ENCODE measurements around the gene ATOH8.

Gene ATOH8

DNA sequence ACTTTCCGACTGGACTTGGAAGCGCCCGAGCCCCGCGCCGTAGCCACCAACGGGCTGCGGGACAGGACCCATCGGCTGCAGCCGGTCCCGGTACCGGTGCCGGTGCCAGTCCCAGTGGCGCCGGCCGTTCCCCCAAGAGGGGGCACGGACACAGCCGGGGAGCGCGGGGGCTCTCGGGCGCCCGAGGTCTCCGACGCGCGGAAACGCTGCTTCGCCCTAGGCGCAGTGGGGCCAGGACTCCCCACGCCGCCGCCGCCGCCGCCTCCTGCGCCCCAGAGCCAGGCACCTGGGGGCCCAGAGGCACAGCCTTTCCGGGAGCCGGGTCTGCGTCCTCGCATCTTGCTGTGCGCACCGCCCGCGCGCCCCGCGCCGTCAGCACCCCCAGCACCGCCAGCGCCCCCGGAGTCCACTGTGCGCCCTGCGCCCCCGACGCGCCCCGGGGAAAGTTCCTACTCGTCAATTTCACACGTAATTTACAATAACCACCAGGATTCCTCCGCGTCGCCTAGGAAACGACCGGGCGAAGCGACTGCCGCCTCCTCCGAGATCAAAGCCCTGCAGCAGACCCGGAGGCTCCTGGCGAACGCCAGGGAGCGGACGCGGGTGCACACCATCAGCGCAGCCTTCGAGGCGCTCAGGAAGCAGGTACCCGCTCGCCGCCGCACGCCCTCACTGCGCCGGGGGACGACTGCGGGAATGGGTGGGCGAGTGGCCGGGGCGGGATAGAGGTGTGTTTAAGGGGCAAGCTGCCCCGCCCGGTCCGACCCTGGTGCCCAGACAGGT, 713 bp downstream of the ATOH8 start:
- peak; percentile 45 for DNase-seq (ENCODE audit: low spot score)

DNA sequence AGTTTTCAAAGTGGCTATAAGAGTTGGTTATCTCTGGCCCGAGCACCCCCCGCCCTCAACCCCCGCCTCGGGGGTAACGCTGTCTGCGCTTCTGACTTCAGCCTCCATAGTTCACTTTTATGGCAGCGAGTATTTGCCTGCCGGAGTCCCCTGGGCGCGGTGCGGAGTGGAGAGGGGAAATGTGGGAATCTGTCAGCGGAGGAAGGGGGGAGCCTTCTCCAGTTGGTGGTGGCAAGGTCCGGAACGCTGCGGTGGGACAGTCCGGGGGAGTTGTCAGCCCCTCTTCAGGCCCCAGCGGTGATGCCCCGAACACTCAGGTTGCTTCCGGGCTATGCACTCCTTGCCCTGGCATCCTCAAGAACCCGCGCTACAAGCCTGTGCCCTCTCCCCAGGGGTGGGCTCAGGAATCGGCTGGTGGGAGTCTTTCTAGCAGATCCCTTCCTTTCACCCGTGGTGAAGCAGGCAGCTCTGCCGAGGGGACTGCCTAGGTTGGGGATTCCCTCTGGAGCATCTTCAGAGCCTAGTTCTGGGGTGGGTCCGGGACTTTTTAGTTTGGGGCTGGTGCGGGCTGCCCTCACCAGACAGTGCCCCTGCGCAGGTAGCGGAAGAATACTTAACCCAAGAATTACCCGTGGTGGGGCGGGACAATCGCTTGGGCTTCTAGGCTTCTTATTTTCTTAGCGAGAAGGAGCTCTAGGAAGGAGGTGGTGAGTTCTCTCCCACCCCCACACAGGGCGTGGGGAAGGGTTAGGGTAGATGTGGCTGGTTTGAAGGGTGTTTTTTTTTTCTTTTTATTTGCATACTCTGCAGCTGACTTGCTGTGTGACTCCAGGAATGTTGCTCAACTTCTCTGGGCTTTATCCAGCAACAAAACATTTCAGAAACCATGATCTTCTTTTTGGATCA, 1.6 kb downstream of the ATOH8 start:
- DNase-seq (ENCODE audit: low spot score): no peak

DNA sequence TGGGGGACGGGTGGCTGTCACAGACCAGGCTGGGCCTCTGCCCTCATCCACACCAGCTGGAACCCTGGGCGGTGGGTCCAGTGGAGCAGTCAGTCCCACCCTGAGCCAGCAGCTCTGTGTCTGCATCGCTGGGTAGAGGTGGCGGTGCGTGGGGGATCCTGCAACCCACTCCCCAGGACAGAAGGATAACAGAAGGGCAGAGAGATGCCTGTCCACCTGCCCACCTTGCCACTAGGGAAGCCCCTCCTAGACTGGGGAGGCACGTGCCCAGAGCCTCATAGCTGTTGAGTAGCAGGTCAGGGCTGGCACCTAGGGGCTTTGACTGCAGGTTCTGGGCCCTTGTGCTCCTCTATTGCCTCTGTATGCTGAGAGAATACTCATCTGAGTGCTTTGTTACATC, 2.4 kb downstream of the ATOH8 start:
- no peak for DNase-seq (ENCODE audit: low spot score)

DNA sequence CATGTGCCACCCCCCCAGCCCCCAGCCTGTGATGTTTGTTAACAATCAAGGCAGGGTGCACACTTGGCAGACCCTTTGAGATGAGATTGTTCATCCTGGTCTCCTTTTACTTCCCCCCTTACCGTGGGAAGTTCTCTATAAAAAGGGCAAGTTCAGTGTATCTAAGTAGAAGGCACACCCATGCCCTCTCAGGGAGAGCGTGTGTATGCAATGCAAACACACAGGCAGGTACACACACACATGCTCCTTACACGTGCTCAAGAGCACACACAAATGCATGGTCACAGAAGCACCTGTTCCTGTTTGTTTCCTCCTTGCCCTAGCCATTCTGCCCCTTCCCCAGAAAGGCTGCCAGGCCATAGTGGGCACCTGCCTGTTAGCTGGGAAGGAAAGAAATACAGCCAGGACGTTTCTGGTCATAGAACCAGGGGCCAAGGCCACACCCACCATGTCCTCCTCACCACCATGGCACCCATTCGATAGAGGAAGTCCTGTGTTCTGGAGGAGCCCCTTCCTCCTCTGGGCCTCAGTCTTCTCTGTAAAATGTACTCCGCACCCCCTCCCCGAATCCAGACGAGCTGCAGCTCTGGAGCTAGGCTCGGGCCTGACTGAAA, 3.1 kb downstream of the ATOH8 start:
- no peak for DNase-seq (ENCODE audit: low spot score)

DNA sequence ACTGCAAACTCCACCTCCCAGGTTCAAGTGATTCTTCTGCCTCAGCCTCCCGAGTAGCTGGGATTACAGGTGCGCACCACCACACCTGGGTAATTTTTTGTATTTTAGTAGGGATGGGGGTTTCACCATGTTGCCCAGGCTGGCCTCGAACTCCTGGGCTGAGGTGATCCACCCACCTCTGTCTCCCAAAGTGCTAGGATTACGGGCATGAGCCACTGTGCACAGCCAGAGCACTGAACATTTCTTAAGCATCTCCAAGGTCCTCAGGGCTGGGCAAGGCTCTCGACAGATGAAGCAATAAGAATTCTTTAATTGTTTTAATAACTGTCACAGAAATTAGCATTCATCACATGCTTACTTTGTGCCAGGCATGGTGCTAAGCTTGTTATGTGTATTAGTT, 4.1 kb downstream of the ATOH8 start:
- no peak for DNase-seq (ENCODE audit: low spot score)

DNA sequence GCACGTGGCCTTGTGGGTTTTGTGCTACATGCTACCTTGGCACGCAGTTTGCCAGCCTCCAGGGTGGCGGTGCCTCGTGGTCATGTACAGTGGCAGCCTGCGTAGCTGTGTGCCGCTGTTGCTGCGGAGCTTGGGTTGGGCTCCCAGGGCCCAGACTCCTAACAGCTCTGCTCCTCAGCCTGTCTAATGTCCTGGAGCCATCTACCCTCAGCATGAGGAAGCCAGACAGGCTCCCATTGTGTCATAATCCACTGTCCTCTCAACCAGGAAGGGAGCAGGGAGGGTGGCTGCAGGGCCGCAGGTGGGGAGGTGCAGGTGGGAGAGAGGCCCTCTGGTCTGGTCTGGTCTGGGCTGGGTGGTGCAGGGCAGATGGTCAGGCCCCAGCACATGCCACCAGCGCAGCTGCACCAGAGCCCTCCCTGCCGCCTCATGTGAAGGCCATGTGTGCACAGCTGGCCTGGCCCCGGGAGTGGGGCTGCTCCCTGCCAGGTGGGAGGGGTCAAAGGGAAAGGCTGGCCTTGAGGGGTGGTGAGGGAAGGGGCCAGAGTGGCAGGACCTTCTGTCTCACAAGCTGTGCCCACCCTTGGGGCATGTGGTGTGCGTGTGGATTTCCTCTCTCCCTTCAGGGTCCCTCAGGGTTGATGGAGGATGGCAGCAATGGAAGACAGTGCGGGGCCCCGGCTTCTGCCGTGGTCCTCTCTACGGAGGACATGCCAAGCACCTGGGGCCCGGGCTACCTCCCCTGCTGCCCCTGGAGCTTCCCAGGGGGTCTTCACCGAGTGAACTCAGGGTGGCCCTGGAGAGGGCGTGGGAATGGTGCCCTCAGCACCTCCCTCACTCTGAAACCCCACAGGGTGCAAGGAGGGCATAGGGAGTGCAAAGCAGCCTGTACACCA, 4.8 kb downstream of the ATOH8 start:
- no peak for DNase-seq (ENCODE audit: low spot score)

DNA sequence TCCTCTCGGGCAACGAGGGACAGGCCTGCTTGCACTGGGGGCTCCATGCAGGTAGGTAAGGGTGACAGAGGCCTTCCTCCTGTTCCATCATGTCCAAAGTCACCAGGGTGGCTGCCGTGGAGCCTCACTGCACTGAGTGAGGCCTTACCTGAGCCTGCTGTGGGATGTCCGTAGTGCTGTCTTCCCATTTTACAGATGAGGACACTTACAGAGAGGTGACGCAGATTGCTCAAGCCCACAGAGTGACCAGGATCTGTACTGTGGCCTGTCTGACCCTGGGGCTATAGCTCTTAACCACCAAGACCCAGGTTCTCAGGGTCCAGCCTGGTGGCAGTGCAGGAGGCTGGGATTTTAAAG, 5.4 kb downstream of the ATOH8 start:
- DNase-seq (ENCODE audit: low spot score): no peak

DNA sequence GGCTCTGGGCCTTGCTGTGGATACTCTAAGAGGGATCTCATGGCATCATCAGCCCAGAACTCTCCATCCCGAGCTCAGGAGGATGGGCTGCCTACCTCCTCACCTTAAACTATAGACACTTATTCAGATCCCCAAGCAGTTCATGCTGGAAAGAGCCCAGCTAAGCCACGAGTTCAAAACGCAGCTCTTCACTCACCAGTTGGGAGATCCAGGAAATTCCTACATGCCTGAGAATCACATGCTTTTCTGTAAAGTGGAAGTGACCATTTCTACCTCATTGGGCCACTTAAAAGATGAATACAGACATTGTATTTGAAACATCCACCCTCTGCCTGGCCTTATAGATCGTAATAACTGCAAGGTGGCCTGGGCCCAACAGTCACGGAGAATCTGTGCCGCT, 6.6 kb downstream of the ATOH8 start:
- DNase-seq (ENCODE audit: low spot score): no peak

DNA sequence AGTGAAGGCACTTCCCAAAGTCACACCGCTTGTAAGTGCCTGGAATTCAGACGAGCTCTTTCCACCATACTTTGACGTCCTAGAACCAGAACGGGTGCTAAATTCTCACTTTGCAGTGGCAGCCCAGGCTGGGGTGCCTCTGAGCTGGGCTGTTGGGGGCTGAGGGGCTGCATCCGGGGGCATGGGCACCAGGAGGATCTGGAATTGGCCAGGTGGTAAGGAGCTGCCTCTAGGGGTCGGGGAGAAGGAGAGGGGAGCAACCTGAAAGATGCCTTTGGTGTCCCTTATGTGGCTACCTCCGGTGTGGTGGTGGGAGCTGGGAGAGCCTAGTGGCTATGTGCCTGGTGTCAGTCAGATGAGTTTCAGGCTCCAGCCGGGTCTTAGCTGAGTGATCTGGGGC, 7.1 kb downstream of the ATOH8 start:
- no peak for DNase-seq (ENCODE audit: low spot score)

DNA sequence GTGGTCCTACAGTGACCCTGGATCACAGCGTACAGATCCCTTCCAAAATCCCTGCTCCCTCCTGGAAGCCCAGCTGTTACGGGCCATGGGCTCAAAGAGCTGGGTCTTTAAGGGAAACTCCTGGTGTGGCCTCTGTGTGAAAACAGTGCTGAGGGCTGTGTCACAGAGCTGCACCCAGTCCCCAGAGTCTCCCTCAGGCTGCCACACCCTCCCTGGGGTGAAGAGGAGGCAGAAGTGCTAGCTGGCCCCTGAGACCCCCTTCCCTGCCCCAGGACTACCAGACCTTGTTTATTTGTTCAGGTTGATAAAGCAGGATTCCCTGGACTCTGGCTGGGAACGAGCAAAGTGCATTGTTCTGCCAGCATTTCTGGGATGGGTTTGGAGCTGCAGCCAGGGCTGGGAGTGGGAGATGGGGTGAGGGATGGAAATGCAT, 7.7 kb downstream of the ATOH8 start:
- DNase-seq (ENCODE audit: low spot score): no peak

DNA sequence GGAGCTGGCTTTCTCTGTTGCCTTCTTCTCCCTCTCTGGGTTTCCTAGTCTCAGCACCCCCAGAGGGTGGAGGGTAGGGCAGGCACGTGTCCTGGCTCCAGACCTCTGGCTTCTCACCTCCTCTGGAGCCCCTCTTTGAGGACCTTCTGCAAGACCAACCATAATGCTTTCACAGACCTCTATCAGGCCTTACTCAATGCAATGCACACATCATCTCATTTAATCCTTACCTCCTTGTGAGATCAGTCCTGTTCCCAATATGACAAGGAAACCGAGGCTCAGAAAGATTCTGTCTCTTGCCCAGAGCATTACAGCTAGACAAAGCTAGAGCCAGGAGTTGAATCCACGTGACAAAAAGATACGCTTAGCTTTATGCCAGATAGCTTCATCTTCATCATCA, 8.2 kb downstream of the ATOH8 start:
- DNase-seq (ENCODE audit: low spot score): no peak

DNA sequence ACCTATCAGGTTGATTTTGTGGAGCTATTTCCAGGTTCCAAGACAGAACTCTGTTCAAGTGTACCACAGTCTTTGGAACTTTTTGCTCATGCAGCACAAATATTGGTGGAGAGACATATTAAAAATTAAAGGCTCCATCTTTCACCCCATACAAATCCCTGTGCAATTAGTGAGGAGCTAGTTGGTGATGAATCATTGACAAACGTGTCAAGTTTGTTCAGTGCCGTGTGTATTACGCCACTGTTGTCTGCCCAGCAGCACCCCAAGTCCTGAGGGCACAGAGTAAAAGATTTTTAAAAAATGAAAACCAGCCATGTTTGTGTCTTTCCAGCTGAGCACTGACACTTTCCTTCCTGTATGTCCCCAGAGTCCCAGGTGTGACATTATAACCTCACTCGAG, 9.3 kb downstream of the ATOH8 start:
- no peak for DNase-seq (ENCODE audit: low spot score)

DNA sequence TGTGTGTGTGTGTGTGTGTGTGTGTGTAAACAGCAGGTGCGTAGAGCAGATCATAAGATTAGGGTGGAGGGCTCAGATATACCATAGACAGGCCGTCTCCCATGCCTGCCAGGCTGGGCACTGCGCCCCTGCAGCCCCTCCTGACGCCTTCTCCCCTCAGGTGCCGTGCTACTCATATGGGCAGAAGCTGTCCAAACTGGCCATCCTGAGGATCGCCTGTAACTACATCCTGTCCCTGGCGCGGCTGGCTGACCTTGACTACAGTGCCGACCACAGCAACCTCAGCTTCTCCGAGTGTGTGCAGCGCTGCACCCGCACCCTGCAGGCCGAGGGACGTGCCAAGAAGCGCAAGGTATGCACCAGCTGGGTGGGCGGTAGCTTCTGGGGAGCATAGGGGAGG, 10.0 kb downstream of the ATOH8 start:
- no peak for DNase-seq (ENCODE audit: low spot score)

DNA sequence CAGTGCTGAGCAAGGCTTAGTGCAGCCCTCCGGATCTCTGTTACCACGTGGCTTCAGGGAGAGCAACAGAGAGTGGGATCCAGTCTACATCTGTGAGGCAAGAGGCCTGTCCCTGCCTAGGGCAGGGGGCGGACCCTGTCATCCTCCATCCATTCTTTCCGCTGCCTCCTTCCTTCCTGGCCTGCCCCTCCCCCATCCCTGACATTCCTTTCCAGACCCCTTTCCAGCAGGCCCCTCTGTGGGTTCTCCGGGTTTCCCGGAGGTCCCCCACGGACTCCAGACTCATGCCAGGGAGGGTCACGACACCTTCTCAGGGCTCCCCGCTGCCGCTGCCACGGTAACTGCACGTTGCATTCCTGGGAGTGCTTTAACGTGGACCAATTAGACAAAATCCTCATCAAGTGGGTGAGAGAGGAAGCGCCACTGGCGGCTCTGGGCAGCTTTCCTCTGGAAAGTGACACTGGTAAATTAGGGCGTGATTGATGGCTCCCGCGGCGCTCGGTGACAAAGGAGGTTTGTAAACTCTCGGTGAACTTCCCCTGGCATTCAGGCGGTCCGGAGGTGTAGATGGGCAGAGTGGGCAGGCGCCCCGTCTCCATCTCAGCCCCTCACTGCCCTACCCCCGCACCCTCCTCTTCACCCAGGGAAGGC, 11.4 kb downstream of the ATOH8 start:
- no peak for DNase-seq (ENCODE audit: low spot score)

DNA sequence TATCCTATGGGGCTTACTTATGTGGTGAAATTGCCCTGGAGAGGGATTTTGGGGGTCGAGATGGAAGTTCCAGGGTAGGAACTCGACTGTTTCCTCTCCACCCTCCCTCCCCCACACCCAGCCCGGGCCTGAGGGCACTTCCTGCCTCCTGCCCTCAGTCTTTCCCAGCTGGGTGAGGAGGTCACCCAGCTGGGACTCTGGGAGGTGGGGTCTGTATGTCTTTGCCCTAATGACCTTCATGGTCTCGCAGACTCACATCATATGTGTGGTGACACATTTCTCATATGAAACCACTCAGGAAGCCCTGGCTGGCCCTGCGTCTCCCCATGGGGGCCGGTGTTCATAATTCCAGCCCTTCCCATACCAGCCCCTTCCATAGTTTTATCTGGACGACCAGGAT, 12.4 kb downstream of the ATOH8 start:
- no peak for DNase-seq (ENCODE audit: low spot score)

DNA sequence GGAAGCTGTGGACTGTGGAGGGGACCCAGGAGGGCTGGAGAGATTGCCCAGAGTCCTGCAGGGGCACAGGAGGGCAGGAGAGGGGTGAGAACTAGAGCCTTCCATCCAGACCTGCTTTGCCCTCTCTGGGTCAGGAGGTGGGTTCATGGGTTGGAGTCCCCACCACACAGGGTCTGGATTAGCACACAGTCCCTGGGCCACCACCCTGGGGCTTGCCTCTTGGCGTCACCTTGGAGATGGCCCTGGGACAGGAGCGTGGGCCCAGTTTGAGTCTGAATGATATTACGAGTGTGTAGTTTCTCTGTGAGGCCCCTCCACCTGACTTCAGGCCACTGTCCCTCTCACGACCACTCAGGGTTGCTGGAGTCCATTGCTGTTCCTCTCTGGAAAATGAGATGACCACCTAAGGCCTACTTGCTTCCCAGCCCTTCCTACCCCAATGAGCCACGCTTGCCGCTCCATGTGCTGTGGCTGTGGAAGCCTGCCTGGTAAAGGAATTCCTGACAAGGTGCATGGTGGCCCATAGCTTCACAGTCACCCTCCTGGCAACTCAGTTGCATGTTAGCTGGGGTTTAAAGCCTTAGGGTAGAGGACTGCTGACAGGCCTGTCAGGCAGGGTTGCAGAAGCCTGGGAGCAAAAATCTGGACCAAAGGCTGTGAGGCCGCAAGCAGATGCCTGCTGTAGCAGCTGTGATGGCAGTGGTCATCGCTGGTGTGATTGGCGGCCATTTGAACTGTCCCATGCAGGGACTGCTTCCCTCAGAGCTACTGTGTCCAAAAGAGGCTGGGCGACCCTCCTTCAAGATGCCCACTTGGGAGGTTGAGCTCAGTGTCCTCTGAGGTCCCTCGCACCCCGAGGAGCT, 14.2 kb downstream of the ATOH8 start:
- no peak for DNase-seq (ENCODE audit: low spot score)

DNA sequence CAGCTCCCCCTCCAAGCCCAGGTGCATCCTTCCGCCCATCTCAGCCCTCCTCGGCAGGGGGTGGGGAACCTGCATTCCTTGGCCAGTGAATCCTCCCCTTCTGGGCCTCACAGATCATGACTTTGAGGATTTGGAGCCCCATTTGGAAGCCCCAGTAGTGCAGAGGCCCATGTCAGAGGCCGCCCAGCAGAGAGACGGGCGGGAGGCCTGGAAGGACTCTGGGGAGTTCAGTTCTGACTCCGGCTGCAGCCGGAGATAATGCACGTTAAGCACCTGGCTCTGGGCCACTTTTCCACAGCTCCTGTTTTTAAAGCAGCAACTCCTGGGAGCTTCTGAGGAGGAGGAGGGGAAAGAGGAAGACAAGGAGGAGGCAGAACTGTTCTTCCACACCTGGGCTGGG, 14.9 kb downstream of the ATOH8 start:
- no peak for DNase-seq (ENCODE audit: low spot score)

DNA sequence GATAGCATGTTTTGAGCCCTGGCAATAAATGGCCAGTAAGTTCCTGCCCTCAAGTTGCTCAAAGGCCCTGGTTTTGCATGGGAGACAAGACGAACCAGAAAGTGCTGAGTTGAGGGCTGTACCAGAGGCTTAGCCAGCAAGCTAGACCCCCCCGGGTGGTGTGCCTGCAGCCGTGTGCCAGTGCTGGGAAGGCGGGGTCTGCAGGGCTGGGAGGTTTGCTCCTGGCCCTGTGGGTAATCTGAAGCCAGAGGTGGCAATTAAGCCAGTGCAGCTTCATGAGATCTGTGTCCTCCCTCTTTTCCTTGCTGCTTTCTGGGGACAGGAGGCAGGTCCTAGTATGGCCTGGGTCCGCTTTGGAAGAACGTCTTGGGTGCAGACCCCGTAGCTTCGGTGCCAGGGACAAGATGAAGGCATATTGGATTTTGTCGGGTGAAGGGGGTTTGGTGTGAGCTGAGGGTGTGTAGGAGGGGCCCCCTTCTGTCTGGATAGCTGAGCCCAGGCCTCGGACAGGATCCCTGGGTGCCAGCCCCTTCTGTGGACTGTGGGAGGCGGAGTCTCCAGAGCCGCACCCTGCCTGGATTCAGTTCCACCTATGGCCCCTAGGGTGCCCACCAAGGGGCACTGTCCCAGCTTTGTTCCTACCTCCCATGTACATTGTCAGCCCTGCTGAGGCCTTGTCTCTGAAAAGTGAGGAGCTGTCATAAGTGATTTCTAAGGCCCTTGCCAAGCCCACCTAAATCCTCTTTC, 15.6 kb downstream of the ATOH8 start:
- DNase-seq (ENCODE audit: low spot score): no peak

DNA sequence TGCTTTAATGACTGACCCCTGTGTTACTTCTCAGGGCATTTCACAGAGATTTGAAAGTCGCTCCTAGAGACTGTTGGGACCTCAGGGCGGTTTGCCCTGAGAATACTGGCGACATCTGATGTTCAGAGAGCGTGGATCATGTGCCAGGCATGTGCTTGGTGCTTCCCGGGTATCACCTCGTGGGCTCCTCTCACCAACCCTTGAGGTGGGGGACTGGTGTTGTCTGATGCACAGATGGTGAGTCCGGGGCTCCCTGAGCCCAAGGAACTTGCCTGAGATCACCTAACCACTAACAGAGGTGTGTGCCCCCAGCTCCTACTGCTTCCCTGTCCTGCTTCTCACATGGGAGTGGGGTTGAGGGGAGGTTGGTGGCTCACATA, 16.2 kb downstream of the ATOH8 start:
- no peak for DNase-seq (ENCODE audit: low spot score)

DNA sequence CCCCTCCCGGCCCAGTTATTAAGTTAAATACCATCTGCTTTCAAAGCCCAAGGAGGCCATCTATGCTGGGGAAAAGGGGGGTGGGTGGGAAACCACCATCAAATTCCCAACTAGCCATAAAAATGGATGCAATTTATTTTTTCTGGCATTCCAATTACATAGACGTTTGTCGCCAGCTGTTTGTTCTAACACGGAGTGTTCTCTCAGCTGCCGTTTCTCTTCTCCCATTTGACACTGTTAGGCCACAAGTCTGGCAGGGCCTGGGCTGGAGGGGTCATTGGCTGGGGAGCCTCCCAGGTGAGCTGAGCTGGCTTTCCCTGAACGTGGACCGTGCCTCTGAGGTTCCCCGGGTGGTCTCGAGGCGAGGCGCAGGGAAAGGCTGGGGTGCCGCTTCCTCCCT, 16.6 kb downstream of the ATOH8 start:
- DNase-seq (ENCODE audit: low spot score): no peak

Data from kidney tubule cell (primary cell).